Stimulated activated CD4-positive, alpha-beta T cell treated with anti-CD3 and anti-CD28 coated beads, Interleukin-2, amount 100 ng/mL, for 48 hours (primary cell): Measurements from ENCODE around the gene UQCRH.

ENCODE experiments used
- DNase-seq, 2 donors: peaks; one replicate each; pipeline ENCODE4 v3.0.0-alpha.2; 2020

Gene UQCRH

DNA sequence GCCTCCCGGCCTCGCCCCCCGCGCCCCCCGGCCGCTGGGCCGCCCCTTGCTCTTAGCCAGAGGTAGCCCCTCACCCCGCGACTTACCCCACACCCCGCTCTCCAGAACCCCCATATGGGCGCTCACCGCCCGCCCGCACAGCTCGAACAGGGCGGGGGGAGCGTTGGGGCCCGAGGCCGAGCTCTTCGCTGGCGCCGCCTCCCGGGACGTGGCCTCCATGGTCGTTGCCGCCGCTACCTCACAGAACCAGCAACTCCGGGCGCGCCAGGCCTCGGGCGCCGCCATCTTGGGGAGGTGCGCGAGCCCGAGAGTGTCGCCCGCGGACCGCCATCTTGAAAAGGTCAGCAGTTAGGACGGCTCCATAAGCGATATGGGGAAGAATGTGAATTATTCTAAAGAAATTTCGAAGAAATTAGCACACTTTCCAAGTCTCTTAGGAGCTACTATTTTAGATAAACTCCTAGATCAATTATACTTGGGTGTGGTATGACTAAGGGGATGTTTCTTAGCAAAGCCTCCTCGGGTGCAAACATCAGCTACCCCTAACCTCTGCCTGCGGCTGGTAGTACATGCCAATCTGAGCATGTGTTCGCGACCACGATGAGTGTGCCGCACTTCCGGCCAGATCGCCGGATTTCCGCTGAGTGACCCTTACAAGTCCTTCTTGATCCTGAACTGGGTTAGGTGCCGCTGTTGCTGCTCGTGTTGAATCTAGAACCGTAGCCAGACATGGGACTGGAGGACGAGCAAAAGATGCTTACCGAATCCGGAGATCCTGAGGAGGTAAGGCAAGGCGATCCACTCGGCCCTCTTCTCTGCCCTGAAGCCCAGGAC lies at the start of gene UQCRH, which contains the start of gene LRRC41:
Gene UQCRH (plus strand): TSS at position 661 of the 834 bp plus-strand sequence. CDS start 69 bp downstream, at position 730.
Gene LRRC41 (minus strand): TSS at position 579 of the 834 bp plus-strand sequence. CDS start 294 bp downstream, at position 285.
- DNase-seq = peak; percentile 89 to 90

GRCh38 chr1:46254668-46255067 lies 48.8 kb upstream of the UQCRH start:
- DNase-seq = no peak

- no peak for DNase-seq
Measured at GRCh38 chr1:46256523-46256922, 47.0 kb upstream of the UQCRH start.

DNA sequence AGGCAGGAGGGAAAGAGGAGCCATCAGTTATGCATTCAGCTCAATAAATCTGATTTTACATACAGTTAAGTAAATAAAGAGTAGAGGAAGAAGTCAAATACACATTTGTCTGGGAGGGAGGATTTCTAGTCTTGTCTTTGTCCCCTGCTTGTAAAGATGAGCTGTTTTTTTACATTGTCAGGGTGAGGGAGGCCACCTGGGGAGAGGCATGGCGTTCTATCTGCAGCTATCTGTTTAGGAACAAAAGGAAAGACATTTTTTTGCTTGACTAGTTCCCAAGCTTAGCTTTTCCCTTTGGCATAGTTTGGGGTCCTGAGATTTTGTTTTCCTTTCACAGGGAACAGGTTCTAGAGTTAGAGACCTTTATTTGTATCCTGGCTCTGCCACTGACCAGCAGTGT lies 41.0 kb upstream of the UQCRH start:
- DNase-seq = no peak

GRCh38 chr1:46263146-46263545 lies 40.4 kb upstream of the UQCRH start:
- DNase-seq = no peak

DNA sequence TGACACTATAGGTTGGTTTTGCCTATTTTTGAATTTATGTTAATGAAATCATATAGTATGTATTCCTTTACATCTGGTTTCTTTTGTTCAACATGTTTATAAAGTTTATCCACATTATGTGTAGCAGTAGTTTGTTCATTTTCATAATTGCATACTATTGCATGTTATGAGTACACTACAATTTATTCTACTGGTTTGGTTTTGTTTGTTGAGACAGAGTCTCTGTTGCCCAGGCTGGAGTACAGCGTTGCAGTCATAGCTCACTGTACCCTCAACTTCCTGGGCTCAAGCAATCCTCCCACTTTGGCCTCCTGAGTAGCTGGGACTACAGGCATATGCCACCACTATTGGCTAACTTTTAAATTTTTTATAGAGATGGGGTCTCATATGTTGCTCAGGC lies 34.9 kb upstream of the UQCRH start:
- no peak for DNase-seq

- DNase-seq = no peak
Measured at GRCh38 chr1:46274225-46275029, 29.1 kb upstream of the UQCRH start.

DNA sequence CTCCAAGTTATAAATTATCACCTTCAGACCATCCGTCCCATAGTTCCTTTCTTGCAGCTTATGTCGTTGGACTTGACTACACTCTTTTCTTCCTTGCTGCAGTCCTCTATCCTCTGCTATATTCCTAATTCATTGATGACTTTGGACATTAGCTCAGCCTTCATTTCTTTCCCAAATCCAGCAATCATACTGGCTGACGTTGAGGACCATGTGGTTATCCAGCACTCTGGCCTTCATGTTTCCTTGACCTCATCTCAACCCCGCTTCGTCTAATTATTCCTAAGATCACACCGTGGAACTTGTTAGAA lies 28.5 kb upstream of the UQCRH start:
- no peak for DNase-seq

- DNase-seq = no peak
Measured at GRCh38 chr1:46277658-46278373, 25.7 kb upstream of the UQCRH start.

- no peak for DNase-seq
Measured at GRCh38 chr1:46278807-46279206, 24.7 kb upstream of the UQCRH start.

DNA sequence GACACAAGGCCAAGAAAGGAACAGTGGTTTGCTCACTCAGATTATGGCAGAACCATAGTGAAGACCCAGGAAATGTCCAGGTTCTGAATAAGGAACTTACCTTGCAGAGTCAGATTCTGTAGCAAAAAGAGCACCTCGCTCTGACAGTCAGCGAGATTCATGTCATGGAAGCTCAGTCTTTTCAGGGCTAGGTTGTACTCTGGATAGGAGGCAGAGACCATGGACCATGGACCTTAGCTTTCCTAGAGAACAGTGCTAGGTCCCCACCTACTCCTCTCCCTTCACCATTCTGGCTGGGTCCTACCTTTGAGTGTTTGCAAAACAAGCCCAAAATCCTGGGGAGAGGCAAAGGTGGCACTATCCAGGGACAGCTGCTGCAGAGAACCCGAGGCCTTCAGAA lies 23.4 kb upstream of the UQCRH start:
- no peak for DNase-seq

DNA sequence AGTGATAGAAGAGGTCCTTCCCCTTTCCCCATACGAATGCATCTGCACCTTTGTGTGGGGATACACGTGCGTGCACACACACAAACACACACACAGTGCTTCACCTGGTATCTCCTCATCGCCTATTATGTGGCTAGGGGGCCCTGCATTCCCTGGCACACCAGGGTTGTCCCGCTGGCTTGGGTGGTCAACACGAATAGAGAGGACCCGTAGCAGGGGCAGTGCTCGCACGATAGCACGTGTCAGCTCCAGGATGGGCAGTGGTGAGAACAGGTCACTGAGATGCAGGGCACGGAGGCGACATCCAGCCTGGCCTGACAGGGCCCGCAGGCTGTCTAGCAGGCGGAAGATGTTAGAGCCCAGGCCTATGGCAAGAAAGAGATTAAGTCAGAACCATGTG lies 22.5 kb upstream of the UQCRH start:
- DNase-seq = no peak

DNA sequence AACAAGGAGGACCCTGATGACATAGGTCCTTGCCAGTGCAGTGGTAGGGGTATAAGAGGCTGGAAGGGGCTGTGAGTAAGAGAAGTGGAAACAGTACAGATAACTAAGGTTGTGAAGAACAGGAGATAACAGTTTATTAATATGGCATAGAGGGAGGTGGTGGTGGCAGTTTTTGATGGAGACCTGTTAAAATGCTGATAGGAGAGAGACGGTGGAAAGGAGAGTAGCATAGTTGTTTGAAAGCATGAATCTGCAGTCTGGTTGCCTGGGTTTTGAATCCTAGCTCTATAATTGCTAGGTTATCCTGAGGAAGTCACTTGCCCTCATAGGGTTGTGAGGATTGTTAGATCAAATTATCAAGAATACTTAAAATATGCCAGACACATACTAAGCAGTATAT lies 19.4 kb upstream of the UQCRH start:
- DNase-seq = no peak

GRCh38 chr1:46284597-46285564 lies 18.6 kb upstream of the UQCRH start:
- DNase-seq = no peak

DNA sequence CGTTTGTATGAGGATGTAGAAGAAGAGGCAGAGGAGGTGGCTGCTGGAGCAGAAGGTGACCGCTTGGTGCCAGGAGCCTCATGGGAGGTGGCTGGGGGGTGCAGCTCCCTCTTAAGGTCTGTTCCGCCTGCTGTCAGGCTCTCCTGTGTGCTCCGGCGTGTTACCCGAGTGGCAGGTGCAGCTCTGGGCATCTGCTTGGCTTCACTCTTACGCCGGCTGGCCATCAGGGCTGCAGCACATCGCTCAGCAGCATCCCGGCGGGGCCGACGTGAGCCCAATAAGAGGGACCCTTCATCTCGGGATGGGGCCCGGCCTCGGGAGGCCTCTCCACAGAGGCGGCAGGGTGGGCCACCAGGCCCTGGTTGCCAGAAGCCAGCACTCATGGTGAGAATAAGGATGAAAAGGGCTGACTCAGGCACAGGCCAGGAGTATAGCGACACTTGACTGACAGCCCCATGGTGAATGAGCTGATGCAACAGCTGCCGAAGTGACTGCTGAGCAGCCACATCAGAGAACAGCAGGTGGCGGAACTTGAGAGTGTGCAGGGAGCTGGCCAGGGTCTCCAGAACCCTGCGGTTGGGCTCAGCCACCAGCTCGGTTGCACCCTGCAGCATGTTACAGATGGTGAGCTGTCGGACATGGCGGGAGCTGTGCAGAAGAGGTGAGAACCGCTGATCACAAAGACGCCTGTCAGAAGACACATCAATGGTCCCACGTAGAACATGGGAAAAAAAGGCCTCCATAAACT lies 17.6 kb upstream of the UQCRH start:
- peak in 1 of 2 donors; percentile 25 for DNase-seq

GRCh38 chr1:46288485-46289133 lies 14.9 kb upstream of the UQCRH start:
- no peak for DNase-seq

GRCh38 chr1:46289134-46289494 lies 14.4 kb upstream of the UQCRH start:
- DNase-seq = no peak

- no peak for DNase-seq
Measured at GRCh38 chr1:46289976-46290375, 13.5 kb upstream of the UQCRH start.

- no peak for DNase-seq
Measured at GRCh38 chr1:46295306-46295705, 8.2 kb upstream of the UQCRH start.

GRCh38 chr1:46298387-46298786 lies 5.1 kb upstream of the UQCRH start:
- no peak for DNase-seq
